NCI-H187 treated with DMSO at 0.1 percent for 48 hours (cell line): ENCODE data around the gene GNG13.
"Not testable (repeated sequence)": the region's sequence is repeated elsewhere in the genome, so short reads cannot be mapped to it uniquely, and the experiment has no call there.

ENCODE experiments used
- DNase-seq: peaks from one replicate; lab custom pipeline; 2025; lab: John Stamatoyannopoulos, UW

GNG13 gene

DNA sequence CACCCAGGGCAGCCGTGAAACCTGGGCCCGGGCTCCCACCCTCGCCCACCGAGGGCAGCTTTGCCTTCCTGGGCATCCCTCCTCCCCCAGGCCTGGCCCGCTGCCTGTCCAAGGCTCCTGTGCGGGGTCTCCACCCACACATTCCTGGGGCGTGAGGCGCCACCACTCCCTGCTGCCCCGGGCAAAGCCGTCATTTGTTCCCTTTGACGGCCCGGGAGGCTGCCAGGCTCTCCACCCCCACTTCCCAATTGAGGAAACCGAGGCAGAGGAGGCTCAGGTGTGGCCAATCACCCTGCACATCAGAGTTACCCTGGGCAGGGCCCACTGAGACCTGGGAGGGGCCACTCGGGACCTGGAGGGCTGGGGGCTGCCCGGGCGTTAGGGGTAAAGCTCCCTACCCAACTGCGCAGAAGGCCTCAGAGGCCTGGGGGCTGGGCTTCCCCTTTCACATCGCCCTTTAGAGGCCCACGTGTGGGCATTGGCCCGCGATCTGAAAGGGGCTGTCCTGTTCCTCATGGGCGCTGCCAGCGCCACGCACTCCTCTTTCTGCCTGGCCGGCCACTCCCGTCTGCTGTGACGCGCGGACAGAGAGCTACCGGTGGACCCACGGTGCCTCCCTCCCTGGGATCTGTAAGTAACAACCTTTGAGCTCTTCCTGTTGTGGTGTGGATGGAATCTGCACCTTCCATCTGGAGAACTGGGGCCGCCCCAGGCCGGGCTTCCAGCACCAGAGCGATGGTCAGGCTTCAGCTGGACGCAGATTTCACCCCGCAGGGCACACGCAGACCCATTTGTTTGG lies 39.8 kb downstream of the GNG13 start, which contains the start of gene MSLN:
Gene MSLN (plus strand): TSS at position 190 of the 799 bp plus-strand sequence. CDS start 1,947 bp downstream, outside the sequence.
- DNase-seq = no peak

DNA sequence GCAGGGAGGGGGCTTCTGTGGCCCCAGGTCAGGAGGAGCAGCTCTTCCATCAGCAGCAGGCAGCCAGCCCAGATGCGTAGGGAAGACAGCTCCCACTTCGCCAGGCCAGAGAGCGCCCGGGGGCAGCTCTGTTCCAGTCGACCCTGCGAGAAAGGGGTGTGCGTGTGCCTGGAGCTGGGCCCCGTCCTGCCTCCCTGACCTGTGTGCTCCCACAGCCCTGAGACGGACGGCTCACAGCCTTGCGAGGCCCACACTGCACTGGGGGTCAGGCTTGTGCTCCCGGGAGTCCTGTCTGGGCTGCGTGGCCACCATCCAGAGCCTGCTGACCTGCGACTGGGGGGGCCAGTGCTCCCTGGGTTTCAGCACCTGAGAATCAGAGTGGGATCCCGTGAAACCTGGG lies 40.5 kb downstream of the GNG13 start:
- DNase-seq = no peak

DNA sequence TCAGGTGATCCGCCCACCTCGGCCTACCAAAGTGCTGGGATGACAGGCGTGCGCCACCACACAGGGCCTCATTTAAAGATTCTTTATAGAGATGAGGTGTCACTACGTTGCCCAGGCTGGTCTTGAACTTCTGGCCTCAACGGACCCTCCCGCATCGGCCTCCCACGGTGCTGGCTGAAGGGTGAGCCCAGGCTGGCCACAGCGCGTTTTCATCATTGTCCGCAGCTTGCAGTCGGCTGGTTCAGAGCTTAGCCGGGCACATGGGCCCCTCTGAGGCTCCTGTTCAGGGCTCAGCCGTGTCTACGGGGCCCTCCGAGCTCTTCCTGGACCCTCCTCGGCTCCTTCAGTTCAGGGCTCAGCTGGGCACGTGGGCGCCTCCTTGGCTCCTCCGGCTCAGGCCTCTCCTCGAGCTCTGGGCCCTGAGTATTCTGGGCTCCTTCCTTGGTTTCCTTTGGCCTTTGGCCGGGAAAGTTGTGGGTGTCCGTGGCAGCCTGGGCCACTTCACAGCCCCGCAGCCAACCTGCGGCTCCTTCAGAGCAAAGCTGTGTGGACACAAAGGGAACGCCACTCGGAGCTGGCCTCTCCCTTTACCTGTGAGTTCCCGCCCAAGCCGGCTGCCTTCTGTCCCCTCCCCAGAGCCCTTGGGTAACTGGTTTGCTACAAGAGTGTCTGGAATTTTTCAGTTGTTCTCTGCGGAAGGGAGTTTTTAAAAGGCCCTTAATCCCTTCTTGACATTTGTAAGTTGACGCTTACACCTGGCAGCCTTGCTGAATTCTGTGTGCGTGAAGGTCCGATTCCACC lies 41.2 kb downstream of the GNG13 start:
- DNase-seq = no peak

DNA sequence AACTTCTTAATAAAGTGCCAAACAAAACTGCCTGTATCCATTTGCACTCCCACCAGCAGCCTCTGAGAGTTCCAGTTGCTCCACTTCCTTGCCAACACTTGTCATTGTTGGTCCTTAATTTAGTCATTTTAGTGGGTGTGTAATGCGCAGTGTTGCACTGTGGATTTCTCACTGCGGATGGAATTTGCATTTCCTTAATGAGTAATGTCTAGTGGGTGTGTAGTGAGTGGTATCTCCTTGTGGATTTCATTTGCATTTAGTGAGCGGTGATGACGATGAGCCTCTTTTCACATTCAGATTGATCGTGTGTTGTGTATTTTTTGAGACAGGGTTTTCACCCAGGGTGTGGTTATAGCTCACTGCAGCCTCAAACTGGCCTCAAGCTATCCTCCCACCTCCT lies 44.1 kb downstream of the GNG13 start:
- DNase-seq = no peak

DNA sequence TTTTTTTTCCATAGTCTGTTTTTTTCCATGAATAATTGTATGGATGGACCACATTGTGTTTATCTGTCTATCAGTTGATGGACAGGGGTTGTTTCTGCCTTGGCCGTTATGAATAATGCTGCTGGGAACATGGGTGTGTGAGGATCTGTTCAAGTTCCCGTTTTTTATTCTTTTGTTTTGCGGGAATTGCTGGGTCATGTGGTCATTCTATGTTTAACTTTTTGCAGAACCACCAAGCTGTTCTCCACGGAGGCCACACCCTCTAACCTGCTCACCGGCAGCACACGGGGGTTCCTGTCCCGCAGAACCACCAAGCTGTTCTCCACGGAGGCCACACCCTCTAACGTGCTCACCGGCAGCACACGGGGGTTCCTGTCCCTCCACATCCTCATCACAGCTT lies 45.9 kb downstream of the GNG13 start:
- no peak for DNase-seq

DNA sequence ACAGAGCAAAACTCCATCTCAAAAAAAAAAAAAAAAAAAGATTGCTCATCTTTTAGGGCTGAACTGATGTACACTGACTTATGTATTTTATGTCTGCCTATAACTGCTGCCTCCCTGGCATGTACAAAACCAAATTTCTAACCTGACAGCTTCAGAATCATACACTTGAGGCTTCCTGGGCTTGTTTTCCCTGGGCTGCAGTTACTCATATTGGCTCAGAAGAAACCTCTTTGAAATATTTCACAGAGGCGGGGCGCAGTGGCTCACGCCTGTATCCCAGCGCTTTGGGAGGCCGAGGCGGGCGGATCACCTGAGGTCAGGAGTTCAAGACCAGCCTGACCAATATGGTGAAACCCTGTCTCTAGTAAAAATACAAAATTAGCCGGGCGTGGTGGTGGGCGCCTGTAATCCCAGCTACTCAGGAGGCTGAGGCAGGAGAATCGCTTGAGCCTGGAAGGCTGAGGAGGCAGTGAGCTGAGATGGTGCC lies 46.4 kb downstream of the GNG13 start:
- DNase-seq = not testable (repeated sequence)

DNA sequence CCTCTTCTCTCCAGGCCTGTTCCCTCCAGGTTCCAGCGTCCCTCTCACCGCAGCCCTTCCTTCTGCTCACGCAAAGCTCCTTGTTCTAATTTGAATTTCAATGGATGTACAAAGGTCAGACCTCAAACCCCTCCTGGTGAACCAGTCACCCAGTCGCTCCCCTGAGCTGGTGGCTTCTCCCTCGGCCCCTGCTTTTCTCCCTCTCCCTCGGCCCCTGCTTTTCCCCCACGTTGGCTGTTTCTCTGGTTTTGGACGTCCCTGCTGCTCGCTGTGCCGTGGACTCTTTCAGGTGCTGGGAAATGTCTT lies 48.6 kb downstream of the GNG13 start:
- DNase-seq = no peak

DNA sequence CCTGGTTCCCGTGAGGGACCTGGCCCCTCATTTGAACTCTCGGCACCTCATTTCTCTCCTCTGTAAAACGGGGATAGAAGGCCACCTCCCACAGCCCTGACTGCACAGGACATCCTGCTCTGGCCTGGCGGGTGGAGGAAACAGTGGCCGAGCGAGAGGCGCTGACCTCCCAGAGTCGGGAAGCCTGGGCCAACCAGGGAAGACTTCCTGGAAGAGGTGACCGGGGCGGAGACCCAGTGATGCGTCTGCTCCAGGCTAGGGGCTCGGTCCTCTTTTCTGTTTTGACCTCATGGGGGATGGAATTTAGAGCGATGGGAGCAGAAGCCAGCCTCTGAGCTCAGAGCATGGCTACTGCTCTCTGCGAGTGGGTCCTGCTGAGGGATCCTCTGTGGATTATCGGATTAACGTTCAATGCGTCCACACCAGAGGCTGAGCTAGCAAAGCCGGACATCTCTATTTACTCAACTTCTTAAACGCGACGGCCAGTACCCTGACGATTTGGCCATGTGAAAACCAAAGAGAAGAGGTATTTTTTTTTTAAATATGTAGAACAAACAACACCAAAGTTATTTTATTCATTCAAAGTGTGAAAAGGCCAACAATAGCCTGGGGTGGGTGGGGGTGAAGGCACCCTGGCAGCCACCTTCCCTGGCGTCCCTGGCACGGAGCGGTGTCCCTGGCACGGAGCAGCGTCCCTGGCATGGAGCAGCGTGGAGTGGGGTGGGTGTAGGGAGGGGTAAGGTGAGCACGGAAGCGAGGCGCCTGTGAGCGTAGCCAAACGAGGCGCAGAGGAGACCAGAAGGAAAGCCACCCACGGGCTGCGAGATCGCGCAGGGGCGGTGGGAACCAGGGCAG lies 49.2 kb downstream of the GNG13 start:
- no peak for DNase-seq

DNA sequence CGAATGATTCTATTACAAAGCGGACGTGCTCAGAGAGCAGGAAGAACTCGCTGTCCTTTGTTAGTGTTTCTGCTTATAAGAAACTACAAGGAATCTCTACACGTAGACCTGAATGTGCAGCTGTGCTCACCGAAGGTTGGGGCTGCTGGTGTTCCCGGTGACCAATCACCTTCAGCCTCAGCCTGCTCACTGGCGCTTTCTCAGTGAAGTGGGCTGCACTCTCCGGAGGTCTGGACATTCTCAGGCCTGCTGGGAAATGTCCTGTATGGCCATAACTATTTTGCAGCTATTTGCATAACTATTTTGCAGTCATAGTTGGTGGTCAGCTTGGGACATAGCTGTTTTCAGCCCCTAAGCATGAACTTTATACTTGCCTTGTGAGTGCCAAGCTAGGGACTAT lies 50.0 kb downstream of the GNG13 start:
- DNase-seq = no peak

DNA sequence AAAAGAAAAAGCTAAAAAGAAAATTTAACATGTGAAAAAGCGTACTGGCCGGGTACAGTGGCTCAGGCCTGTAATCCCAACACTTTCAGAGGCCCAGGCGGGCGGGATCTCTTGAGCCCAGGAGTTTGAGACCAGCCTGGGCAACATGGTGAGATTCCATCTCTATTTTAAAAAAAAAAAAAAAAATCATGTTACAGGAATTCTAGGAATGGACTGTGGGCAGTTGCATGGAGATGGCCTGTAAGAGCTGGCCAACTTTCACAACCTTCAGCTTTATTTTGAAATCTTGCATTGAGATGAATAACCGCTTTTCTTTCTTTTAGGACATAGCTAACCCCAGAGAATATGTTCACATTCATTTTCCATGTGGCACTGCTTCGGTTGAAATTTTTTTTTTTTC lies 51.5 kb downstream of the GNG13 start:
- DNase-seq = no peak
